Ovary (tissue), 9 donors: ENCODE data around the gene KCTD12. TPM values are rescaled to one million over a fixed set of nuclear protein-coding genes. Genes with fewer than 3 reads are reported as not detected.

Experiments used
- DNase-seq, 5 donors: peaks; one replicate each; pipeline ENCODE4 v3.0.0-alpha.2; 2019 to 2020
- H3K27ac ChIP-seq, 2 donors: fragments of 200-600 bp; one replicate each; pipeline versions ENCODE4 v1.5.1 to v1.8.0; 2019 to 2022
- H3K27me3 ChIP-seq: fragments of 200-600 bp; one replicate; pipeline ENCODE4 v1.8.0; 2022
- H3K36me3 ChIP-seq: fragments of 200-600 bp; sonication (generic); one replicate; pipeline ENCODE4 v1.5.1; 2019
- H3K4me1 ChIP-seq: one replicate; pipeline ENCODE4 v1.8.1; 2013; ENCODE audit warnings: mild to moderate bottlenecking, moderate library complexity; ENCODE audit not compliant: insufficient read depth
- H3K4me3 ChIP-seq: fragments of 200-600 bp; sonication (generic); one replicate; pipeline ENCODE4 v1.5.1; 2017
- H3K9me3 ChIP-seq, 2 donors: fragments of 200-600 bp in 1 of 2; sonication (generic) in 1 of 2; one replicate each; pipeline versions ENCODE4 v1.5.1 to v1.8.1; 2013 to 2019; ENCODE audit warnings: mild to moderate bottlenecking in 1 of 2, moderate library complexity in 1 of 2
- EP300 ChIP-seq: sonication (generic); formaldehyde crosslinking; IDR thresholded peaks from one replicate; pipeline ENCODE4 v1.6.1; 2017; ENCODE audit warnings: antibody characterized with exemption
- POLR2A ChIP-seq: fragments of 450-650 bp; IDR thresholded peaks from one replicate; pipeline ENCODE4 v1.6.1; 2017; ENCODE audit warnings: antibody characterized with exemption, mild to moderate bottlenecking, moderate library complexity
- whole genome bisulfite sequencing, 3 donors: extraction: QIAGEN DNeasy Blood & Tissue Kit in 1 of 3; methylation state at CpG; one replicate each; pipeline versions ENCODE4 v1.1.5 to v1.1.7; 2013 to 2017; 5-methylcytosine and 5-hydroxymethylcytosine counted together
- intact Hi-C, 4 donors: fragments of 100-400 bp; cut with DNase I; formaldehyde crosslinking; loops; one replicate each; pipeline versions ENCODE4 v1.11.0 to v1.15.1; 2022 to 2023
- polyA plus RNA-seq, 2 donors: library from polyadenylated mRNA; stranded (reverse); fragments of 200-250 nt in 1 of 2; fragments of 350-450 nt in 1 of 2; fragmentation: Illumina TruSeq in 1 of 2; extraction: RNeasy Lipid Tissue Mini Kit (QIAGEN cat#74804) in 1 of 2; gene quantifications; one replicate each; pipeline ENCODE4 v1.2.3, GENCODE V29; 2013 to 2014
- total RNA-seq, 7 donors: library from RNA; depleted of rRNA in 2 of 7; stranded (reverse); fragments of >200 nt in 2 of 7; fragmentation: NEBNext Ultra II Directional in 3 of 7; extraction: Animal tissue kit (Norgen Biotek cat#: 25700) in 3 of 7; gene quantifications; one replicate each; pipeline versions ENCODE4 v1.1.0 to v1.2.4, GENCODE V29; 2016 to 2023
- TF ChIP-seq, protein P1 (sequence below), 3 donors: fragments of 450-650 bp in 2 of 3; fragments of 200-600 bp in 1 of 3; IDR thresholded peaks; one replicate each; pipeline versions ENCODE4 v1.5.1 to v1.8.0; 2016 to 2022; ENCODE audit warnings: antibody characterized with exemption in 3 of 3, mild to moderate bottlenecking in 1 of 3
- donor health status: DM: no; HTN: no; CAD: no; lungs with moderate emphysema.
- donor health status: DM: no; HTN: no; CAD: no.
- donor health status: Bipolar disorder and iron deficiency.
- donor health status: DM: yes; HTN: yes; CAD: no.
- donor health status: DM: no; HTN: no; CAD: no.
- donor health status: DM: yes; HTN: yes; CAD: no.

The KCTD12 gene
- total and polyA plus RNA-seq, 9 donors: 44.1 to 91.8 (median 73.9) TPM

DNA sequence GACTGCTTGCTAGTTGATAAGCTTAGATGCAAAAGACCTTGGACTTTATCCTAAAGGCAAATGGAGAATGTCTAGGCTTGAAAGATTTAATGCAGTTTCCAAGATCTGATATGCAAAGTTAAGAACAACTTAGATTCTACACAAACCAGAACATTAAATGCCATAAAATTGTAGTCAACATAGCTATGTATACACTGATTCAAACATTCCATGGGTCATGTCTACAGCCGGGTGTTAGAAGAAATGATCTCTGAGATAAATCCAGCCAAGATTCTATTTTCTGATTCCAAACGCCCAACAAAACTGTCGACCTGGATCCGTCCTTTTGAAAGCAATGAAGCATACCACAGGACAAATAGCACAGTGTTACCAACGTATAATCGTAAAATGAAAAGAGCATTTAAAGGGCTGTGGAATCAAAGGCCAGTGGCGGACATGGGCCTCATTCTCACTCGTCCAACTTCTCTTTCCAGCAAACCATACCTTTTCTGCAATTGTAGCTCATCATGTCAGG lies 52.7 kb downstream of the KCTD12 start:
- DNase-seq: no peak
- TF ChIP-seq EP300 (no peak), POLR2A (no peak)
- TF ChIP-seq, protein P1, sequence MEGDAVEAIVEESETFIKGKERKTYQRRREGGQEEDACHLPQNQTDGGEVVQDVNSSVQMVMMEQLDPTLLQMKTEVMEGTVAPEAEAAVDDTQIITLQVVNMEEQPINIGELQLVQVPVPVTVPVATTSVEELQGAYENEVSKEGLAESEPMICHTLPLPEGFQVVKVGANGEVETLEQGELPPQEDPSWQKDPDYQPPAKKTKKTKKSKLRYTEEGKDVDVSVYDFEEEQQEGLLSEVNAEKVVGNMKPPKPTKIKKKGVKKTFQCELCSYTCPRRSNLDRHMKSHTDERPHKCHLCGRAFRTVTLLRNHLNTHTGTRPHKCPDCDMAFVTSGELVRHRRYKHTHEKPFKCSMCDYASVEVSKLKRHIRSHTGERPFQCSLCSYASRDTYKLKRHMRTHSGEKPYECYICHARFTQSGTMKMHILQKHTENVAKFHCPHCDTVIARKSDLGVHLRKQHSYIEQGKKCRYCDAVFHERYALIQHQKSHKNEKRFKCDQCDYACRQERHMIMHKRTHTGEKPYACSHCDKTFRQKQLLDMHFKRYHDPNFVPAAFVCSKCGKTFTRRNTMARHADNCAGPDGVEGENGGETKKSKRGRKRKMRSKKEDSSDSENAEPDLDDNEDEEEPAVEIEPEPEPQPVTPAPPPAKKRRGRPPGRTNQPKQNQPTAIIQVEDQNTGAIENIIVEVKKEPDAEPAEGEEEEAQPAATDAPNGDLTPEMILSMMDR (IDR thresholded peaks at IDR 0.05): no peak
- no peaks in the 10 kb centered on the region for H3K9me3 ChIP-seq
- H3K4me1 ChIP-seq: peaks cover 7% of the 10 kb centered on the region
- WGBS, 3 donors: 96 to 97% (median 97%) methylated on average over 8 of the region's 8 CpGs
- no peaks in the 10 kb centered on the region for H3K27me3 ChIP-seq
- H3K27ac ChIP-seq: no peak overlapping the region
- H3K4me3 ChIP-seq: no peak overlapping the region
- no peaks in the 10 kb centered on the region for H3K36me3 ChIP-seq
- intact Hi-C loops: no loop called here

DNA sequence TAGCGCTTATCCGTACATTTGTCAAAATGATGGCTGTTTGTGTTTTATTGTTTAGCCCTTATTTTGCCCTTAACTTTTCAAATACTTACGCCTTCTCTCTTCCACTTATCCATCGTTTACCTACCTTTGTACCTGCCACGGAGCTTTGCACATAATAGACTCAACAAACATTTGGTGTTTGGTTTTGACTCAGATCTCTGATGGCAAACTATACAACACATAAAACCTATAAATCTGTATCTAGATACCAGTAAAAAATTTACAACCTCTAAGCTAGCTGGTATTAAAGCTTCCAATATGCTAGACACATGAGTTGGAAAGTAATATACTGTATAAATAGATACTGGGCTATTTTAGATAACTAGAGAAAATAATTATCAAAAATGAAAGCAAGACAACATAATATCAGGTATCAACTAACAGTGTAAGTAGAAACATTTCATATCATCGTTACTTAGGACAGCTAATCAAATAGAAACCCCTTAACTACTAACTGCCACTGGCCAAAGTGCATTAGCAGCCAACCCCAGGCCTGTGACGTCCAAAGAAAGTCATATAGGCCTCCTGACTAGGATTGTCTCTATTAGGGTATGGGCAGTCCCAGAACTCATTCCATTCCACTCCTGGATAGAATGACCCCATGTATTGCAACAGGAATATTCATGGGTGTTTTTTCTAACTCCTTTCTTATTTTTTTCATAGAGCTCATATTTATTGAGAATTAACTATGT lies 53.8 kb downstream of the KCTD12 start:
- 82 to 94% (median 85%) methylated on average over 7 of the region's 7 CpGs for WGBS, 3 donors
- Histone ChIP-seq H3K27ac (no peak overlapping the region), H3K27me3 (no peaks in the 10 kb centered on the region), H3K4me3 (no peak overlapping the region), H3K36me3 (no peaks in the 10 kb centered on the region), H3K4me1 (peaks cover 8% of the 10 kb centered on the region), H3K9me3 (no peaks in the 10 kb centered on the region)
- no peak for TF ChIP-seq POLR2A
- TF ChIP-seq, protein P1 (IDR thresholded peaks at IDR 0.05): no peak
- no peak for TF ChIP-seq EP300
- no peak for DNase-seq
- intact Hi-C loops: no loop called here

DNA sequence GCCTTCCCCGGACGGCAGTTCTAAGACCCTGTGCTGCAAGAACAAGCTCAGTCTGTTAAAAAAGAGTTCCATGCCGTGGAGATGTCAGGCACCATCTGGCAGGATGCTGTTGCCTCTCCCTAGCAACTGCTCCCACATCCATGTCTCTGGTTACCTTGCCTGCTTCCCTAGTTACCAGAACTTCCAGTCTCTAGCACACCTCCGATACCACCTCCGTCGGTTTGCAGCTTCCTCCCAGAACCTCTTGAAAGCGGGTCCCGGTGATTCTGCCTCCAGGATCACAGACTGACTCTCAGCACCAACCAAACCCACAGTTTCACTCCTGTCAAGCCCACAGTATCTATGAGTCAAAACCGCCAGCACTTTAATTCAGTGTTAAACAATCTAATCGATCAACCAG lies 55.4 kb downstream of the KCTD12 start:
- DNase-seq: no peak
- Histone ChIP-seq H3K27me3 (no peaks in the 10 kb centered on the region), H3K4me1 (peaks cover 8% of the 10 kb centered on the region), H3K27ac (no peak overlapping the region), H3K4me3 (no peak overlapping the region), H3K36me3 (no peaks in the 10 kb centered on the region), H3K9me3 (no peaks in the 10 kb centered on the region)
- 95 to 97% (median 96%) methylated on average over 10 of the region's 10 CpGs for WGBS, 3 donors
- TF ChIP-seq, protein P1 (IDR thresholded peaks at IDR 0.05): no peak
- no peak for TF ChIP-seq POLR2A
- TF ChIP-seq EP300: no peak
- intact Hi-C loops: no loop called here

Other genes with a start within 250 kb of the KCTD12 start
- not detected for gene ACOD1, start 62.1 kb upstream of the KCTD12 start, total RNA-seq
- not detected for gene ACOD1, start 62.1 kb upstream of the KCTD12 start, polyA plus RNA-seq
- 10 to 100 TPM; 34.0 to 46.9 (median 36.6) TPM for gene CLN5, start 105.7 kb upstream of the KCTD12 start, total RNA-seq
- gene CLN5, start 105.7 kb upstream of the KCTD12 start, polyA plus RNA-seq: 10 to 100 TPM; 31.7 to 52.2 TPM
- gene FBXL3, start 140.8 kb upstream of the KCTD12 start, total RNA-seq: 10 to 100 TPM; 45.5 to 94.4 (median 56.3) TPM
- gene FBXL3, start 140.8 kb upstream of the KCTD12 start, polyA plus RNA-seq: 10 to 100 TPM; 38.0 to 46.1 TPM